AG04449 (cell line): ENCODE results near the gene MET.
"Not testable (repeated sequence)": the region's sequence is repeated elsewhere in the genome, so short reads cannot be mapped to it uniquely, and the experiment has no call there.

Experiments used
- CTCF ChIA-PET: fragments of 350-600 bp; formaldehyde crosslinking; extraction: SDS; loops from one replicate; lab custom pipeline; 2021; ENCODE audit warnings: antibody characterized with exemption; lab: Yijun Ruan, JAX
- POLR2A ChIA-PET: fragments of 400-600, 350-600 bp; formaldehyde crosslinking; extraction: SDS; loops from one replicate; lab custom pipeline; 2020; ENCODE audit warnings: antibody characterized with exemption, inconsistent platforms; lab: Yijun Ruan, JAX
- DNase-seq: peaks from one replicate; pipeline ENCODE4 v3.0.0-alpha.2; 2010; ENCODE audit warnings: low read depth, low spot score
- H3K4me3 ChIP-seq: 2 replicates; pipeline ENCODE4 v1.5.1; 2011; ENCODE audit warnings: low read depth, mild to moderate bottlenecking, control low read depth, low read length
- TF ChIP-seq, protein P1 (sequence below): IDR thresholded peaks from one replicate; pipeline ENCODE4 v1.5.1; 2011; ENCODE audit warnings: mild to moderate bottlenecking, moderate library complexity, low read length, control low read depth, inconsistent platforms; ENCODE audit not compliant: insufficient read depth; ENCODE audit errors: missing control alignments

MET gene

DNA sequence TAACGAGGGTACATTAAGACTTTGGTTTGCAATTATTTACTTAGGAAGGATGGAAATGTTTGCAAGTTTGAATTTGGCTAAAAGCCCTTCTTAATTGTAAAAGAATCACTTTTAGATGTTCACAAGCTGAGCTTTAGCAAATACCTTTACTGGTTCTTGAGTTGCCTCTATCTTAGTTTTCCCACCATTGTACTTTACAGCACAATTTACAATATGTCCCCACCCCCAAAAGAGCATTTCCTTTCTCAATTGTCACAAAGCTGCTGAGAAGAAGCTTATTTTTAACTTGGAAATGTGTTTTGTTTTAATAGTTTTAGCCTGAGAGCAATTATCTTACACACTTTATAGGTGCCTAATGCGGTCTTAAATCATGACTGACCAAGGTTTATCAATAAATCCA is 81.1 kb downstream of the MET start:
- TF ChIP-seq, protein P1, sequence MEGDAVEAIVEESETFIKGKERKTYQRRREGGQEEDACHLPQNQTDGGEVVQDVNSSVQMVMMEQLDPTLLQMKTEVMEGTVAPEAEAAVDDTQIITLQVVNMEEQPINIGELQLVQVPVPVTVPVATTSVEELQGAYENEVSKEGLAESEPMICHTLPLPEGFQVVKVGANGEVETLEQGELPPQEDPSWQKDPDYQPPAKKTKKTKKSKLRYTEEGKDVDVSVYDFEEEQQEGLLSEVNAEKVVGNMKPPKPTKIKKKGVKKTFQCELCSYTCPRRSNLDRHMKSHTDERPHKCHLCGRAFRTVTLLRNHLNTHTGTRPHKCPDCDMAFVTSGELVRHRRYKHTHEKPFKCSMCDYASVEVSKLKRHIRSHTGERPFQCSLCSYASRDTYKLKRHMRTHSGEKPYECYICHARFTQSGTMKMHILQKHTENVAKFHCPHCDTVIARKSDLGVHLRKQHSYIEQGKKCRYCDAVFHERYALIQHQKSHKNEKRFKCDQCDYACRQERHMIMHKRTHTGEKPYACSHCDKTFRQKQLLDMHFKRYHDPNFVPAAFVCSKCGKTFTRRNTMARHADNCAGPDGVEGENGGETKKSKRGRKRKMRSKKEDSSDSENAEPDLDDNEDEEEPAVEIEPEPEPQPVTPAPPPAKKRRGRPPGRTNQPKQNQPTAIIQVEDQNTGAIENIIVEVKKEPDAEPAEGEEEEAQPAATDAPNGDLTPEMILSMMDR: no peak
- POLR2A ChIA-PET: no interaction called here
- DNase-seq: no peak
- no peak overlapping the region for H3K4me3 ChIP-seq
- CTCF ChIA-PET: no interaction called here

DNA sequence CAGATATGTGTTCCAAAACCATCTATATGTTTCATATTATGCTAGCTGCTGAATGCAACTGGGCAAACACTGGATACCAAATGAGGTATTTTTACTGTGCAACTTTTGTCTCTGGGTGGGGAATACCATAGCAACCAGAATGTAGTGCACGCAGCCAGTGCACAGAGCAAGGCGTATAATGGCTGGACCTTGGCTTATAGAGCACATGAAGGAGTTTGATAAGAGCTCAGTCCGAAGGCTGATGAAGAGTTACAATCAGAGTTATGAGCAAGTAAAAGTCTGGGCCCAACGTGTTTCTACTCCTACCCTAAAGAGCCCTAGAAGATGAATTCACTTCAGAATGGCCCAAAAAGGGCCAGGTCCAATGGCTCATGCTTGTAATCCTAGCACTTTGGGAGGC is 82.2 kb downstream of the MET start:
- no peak overlapping the region for H3K4me3 ChIP-seq
- TF ChIP-seq, protein P1: no peak
- ChIA-PET POLR2A (no interaction called here), CTCF (no interaction called here)
- no peak for DNase-seq

DNA sequence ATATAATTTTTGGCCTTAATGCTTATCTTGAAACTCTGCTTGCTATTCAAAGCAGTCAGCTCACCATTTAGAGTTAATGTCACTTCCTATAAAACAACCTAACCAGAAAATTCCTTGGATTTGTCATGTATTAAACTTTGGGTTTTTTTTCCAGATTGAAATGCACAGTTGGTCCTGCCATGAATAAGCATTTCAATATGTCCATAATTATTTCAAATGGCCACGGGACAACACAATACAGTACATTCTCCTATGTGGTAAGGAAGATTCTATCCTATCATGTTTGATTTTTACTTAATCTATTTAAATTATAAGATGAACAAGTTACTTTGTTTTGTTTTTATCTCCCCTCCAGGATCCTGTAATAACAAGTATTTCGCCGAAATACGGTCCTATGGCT is 85.3 kb downstream of the MET start:
- no peak for DNase-seq
- ChIA-PET POLR2A (no interaction called here), CTCF (no interaction called here)
- no peak overlapping the region for H3K4me3 ChIP-seq
- TF ChIP-seq, protein P1: no peak

DNA sequence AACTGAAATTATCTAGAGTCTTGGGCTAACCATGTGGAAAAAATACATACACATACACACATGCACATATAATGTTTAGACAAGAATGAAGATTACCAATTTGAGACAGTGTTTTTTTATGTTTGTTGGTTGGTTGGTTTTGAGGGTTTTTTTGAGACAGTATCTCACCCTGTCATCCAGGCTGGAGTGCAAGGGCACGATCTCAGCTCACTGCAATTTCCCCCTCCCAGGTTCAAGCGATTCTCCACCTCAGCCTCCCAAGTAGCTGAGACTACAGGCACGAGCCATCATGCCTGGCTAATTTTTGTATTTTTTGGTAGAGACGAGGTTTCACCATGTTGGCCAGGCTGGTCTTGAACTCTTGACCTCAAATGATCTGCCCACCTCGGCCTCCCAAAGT is 87.6 kb downstream of the MET start:
- DNase-seq, H3K4me3 ChIP-seq, POLR2A ChIA-PET: not testable (repeated sequence)
- CTCF ChIA-PET: interaction anchor here (1.0 kb wide), 1 partner anchor 12 kb away, joined by 3 read pairs; no protein-coding TSS in a partner anchor

DNA sequence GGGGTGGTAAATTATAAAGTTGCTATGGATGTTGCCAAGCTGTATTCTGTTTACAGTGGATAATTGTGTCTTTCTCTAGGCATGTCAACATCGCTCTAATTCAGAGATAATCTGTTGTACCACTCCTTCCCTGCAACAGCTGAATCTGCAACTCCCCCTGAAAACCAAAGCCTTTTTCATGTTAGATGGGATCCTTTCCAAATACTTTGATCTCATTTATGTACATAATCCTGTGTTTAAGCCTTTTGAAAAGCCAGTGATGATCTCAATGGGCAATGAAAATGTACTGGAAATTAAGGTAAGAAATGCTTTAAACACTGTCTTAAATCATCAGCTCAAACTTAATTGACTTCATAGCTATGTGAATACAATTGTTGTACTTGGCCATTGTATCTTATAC is 91.0 kb downstream of the MET start:
- CTCF ChIA-PET: interaction anchor here (1.3 to 1.5 kb wide), 2 partner anchors 10 to 172 kb away, joined by 3 read pairs; no protein-coding TSS in a partner anchor
- no peak for DNase-seq
- POLR2A ChIA-PET: no interaction called here
- no peak overlapping the region for H3K4me3 ChIP-seq
- TF ChIP-seq, protein P1: no peak

DNA sequence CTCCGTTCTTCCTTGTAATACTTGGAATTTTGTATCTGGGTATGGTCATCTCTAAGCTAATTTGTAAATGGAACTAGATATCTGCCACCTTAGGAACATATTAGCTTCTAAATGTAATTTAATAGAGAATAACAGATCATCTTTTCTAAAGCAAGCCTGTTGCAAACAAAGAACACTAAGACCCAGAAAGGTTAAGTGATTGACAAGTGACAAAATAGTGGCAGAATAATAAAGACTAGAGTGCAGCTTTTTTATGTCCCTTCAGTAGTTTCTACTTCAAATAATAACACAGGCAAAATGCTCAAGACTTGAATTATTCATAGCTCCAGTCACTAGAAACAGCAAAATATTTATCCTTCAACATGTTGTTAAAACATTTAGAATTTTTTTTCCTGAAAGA is 91.7 kb downstream of the MET start:
- DNase-seq: no peak
- no peak overlapping the region for H3K4me3 ChIP-seq
- TF ChIP-seq, protein P1: no peak
- CTCF ChIA-PET: interaction anchor here (1.5 kb wide), 1 partner anchor 173 kb away, joined by 3 read pairs; no protein-coding TSS in a partner anchor
- POLR2A ChIA-PET: interaction anchor here (0.5 kb wide), 1 partner anchor 14 kb away, joined by 3 read pairs; no protein-coding TSS in a partner anchor

DNA sequence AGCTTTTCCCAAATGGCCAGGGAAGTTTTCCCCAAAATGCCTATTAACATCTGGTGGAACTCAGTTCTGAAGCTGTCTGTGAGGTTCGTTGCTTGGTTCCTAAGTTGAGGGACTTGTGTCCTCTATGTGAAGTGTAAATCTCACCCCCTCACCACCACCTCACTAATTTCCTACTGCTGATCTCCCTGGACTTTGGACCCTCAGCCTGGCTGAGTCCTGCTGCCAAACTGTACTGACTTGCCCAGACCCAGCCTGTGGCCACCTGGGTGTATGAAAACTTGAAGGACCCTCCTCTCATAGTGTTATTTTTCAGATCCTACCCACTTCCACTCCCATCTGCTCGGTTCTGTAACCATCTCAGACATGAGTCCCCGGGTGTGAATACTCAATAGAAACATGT is 94.9 kb downstream of the MET start:
- DNase-seq: no peak
- ChIA-PET POLR2A (no interaction called here), CTCF (no interaction called here)
- TF ChIP-seq, protein P1: no peak
- no peak overlapping the region for H3K4me3 ChIP-seq
